Stimulated activated CD8-positive, alpha-beta memory T cell treated with anti-CD3 and anti-CD28 coated beads, Interleukin-4, amount 100 ng/mL, for 24 hours (primary cell): ENCODE results near the gene NKX1-1.
"Not testable (repeated sequence)": the region's sequence is repeated elsewhere in the genome, so short reads cannot be mapped to it uniquely, and the experiment has no call there.

Source experiments
- DNase-seq: peaks from one replicate; pipeline ENCODE4 v3.0.0-alpha.2; 2020; ENCODE audit warnings: low read depth

Gene NKX1-1

DNA sequence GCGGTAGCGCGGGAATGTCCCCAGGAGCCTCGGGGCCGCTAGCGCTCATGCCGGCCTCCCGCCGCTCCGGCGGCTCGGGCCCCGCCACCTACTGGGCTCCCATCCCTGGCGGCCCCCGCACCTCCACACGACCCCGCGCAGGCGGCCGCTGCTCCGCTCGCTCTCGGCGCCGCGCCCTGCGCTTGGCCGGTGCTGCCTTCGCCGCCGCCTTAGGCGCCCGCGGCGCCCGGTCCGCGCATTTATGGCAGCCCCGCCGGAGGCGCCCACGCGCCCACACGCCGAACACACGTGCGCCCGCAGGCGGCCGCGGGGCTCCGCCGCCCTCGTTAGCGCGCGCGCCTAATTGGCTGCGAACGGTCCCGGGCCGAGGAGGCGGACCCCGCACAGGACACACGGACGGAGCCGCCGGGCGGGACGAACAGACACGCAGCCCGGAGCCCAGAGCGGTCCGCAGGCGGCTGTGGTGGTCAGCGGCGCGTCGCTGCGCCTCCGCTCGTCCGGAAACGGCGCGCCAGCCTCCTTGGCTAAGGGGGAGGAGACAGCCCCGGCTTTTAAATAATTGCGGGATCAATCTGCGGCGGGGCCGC is at the start of gene NKX1-1:
NKX1-1 (minus strand) TSS at position 49 of the 587 bp plus-strand sequence; CDS start at position 49, 0 bp downstream.
- DNase-seq = no peak

GRCh38 chr4:1453731-1454130 is 47.5 kb upstream of the NKX1-1 start:
- no peak for DNase-seq

DNA sequence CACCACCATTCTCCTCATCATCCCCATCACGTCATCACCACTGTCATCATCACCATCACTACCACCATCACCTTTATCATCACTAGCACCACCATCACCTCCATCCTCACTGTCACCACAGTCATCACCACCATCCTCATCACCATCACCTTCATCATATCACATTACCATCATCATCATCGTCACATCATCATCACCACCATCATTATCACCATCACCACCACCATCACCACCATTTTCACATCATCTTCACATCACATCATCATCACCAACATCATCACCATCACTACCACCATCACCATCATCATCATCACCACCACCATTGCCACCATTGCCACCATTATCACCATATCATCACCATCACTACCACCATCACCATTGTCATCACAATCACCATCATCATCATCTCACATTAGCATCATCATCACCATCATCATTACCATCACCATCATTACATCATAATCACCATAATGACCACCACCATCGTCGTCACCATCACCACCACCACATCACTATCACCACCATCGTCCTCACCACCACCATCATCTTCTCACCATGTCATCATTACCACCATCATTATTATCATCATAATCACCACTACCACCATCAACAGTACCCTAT is 46.3 kb upstream of the NKX1-1 start:
- no peak for DNase-seq

- DNase-seq = no peak
Observed at GRCh38 chr4:1451752-1452122, 45.5 kb upstream of the NKX1-1 start.

GRCh38 chr4:1451106-1451751 is 45.0 kb upstream of the NKX1-1 start:
- DNase-seq = no peak

DNA sequence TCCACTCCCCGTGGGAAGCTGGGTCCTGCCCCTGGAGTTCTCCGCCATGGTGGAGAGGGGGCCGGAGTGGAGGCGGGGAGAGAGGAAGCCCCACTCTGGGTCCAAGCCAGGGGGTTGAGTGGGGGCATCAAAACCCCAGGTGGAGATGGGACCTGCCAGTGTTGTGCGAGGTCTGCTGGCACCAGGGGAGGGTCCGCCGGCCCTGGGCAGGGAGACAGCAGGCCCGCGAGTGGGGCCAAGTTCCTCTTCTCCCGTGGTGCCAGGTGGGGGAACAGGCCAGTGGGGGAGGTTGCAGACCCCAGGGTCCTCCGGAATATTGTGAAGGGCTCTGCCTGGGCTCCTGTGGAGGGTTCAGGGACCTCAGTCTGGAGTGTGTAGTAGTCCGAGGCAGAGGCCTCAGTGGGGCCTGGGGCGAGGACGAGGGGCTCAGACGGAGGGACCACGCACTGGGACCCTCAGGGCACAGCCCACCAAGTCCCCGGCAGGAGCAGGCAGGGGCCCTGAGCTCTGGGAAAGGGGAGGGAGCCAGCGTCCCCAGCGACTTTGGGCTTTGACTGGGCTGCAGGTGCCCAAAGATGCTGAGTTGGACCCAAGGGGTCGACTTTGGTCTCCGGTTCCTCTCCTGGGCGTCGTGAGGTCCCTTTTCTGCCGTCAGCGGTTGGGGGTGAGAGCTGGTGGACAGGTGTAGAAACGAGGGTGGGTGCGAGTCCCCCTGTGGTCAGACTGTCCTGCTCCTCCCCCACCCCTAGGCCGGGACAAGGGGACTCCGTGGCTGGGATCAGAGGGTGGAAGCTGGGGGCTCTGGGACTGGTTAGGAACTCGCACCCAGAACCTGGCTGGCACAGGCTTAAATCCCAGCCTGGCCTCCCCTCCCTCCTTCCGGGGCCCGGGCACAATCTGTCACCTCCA is 43.8 kb upstream of the NKX1-1 start:
- DNase-seq = no peak

DNA sequence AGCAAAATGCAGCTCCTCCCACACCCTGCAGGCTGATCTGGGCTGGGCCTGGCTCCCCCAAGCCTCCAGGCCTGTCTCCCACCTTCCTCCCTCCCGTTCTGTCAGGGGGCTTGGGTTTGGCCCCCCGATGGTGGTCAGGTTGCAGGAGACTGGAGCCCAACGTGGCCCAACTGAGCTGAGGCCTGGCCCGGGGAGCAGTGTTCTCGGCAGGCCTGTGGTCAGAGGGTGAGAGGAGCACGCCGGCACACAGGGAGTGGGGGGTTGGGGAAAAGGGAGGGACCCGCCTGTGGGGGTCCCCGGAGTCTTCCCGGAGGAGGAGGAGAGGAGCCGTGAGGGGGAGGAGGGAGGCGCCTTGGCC is 43.2 kb upstream of the NKX1-1 start:
- no peak for DNase-seq

DNA sequence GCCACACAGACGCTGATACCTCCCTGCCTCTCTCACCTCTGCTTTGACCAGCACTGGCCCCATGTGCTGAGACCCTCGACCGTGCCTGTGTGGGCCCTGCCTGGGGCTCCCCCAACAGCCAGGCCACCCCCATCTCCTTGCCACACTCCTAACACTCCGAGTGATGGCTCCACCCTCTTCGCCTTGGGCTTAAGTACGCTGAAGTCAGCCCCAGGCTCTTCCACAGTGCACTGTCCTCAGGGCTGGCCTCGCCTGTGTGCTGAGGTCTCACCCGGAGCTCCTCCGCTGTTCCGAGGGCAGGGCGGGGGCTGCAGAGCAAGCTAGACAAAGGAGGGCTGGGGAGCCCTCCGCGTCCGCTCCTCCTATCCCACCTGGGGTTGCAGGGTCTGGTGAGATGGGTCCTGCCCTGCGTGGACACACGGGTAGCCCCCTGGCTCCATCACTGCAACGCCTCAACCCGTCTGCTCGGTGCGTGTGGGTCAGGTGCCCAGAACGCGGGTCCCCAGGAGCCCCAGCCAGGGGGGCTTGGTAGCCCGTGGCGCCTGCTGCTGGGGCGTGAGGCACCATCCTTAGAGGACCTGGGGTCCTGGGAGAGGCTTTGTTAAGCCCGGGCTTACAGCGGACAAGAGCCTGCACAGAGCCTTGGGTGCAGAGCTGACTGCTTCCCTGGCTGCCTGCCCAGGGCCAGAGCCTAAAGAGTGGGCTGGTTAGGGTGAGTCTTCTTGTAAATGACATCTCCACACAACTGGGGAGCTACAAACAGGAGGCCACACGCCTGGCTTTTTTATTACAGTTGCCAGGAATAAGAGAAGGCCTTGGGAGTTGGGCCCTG is 42.6 kb upstream of the NKX1-1 start:
- DNase-seq = no peak

DNA sequence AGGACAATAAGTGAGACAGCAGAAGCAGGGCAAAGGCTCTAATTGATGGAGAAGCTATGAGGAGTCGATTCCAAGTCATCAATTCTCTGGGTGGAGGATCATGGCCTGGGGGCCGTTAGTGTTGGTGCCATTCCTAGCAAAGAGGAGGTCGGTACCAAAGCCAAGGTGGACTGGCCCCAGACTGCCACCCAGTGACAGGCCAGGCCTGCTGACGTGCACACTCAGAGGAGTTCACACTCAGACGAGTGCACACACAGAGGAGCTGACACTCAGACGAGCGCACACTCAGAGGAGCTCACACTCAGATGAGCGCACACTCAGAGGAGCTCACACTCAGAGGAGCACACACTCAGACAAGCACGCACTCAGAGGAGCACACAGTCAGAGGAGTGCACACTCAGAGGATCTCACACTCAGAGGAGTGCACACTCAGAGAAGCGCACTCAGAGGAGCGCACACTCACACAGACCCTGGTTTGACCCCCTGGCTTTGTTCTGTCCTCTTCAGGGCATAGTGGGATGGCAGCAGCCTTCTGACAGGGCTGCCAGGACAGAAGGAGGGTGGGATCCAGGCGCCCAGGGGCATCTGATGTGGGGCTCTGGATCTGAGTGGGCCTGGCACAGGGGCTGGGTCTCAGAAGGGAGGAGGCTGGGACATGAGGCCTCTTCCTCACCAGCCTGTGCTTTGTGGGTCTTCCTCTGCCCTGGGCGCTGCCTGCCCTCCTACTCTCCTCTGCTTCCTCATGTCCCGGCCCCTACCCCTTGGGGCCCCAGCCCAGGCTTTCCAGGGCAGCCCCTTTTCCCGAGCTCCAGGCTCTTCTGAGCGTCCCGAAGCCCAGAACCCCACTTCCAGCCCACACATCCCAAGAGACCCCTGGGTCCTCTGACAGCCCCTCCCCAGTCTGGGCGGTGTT is 41.7 kb upstream of the NKX1-1 start:
- DNase-seq = no peak

DNA sequence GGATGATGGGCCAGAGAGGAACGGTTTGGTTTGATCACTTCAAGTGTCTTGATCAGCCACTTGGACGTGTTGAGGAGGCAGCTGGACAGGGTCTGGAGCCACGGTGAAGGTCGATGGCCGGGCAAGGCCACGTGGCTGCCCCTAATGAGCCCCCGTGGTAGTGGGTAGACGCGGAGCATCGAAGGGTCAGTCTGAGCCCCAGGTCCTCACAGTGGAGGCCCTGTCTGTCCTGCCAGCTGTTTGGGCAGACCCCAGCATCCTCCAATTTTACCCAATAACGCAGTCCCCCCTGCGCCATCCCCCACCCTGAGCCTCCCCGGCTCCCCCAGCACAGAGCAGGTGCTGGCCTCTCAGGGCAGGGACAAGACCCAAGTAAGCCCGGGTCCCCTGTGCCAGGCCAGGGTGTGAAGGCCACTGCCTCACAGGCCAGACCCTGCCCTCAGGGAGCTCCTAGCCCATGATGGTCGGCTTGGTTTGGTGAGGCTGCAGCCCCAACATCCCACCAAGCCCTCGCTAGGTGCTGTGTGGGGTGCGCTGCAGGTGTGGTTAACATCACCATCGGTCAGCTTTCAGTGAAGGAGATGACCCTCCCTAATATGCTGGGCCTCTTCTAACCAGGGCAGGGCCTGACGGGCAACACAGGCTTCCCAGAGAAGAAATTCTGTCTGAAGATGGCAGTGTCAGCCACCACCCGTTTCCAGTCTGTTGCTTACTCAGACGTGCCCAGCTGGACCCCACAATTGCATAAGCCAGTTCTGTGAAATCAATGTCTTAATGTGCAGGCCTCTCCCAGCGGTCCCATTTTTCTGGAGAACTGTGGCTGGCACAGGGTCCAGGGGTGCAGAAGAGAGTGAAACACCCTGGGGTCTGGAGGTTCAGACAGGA is 40.5 kb upstream of the NKX1-1 start:
- no peak for DNase-seq

- no peak for DNase-seq
Observed at GRCh38 chr4:1445716-1446445, 39.6 kb upstream of the NKX1-1 start.

GRCh38 chr4:1443688-1444172 is 37.5 kb upstream of the NKX1-1 start:
- DNase-seq = not testable (repeated sequence)

- DNase-seq = no peak
Observed at GRCh38 chr4:1427010-1427409, 20.8 kb upstream of the NKX1-1 start.

- DNase-seq = no peak
Observed at GRCh38 chr4:1421657-1422056, 15.4 kb upstream of the NKX1-1 start.

- DNase-seq = no peak
Observed at GRCh38 chr4:1419708-1420107, 13.5 kb upstream of the NKX1-1 start.

GRCh38 chr4:1418494-1419285 is 12.4 kb upstream of the NKX1-1 start:
- DNase-seq = no peak

GRCh38 chr4:1417522-1418390 is 11.5 kb upstream of the NKX1-1 start:
- DNase-seq = no peak
